GM12892 (cell line): ENCODE results near the gene INPP4B.
A peak's percentile ranks its signal among the peaks of the same experiment; 100 is the strongest.

Experiments
- DNase-seq: peaks from one replicate; pipeline ENCODE4 v3.0.0; 2011; ENCODE audit not compliant: insufficient read length
- FAIRE-seq: peaks from 2 replicates; lab custom pipeline; 2011; peaks lifted over from hg19 to GRCh38; lab: Jason Lieb, UNC
- POLR2A ChIP-seq: IDR thresholded peaks from 2 replicates; pipeline ENCODE4 v1.6.1; 2011; ENCODE audit warnings: low read depth, low read length, control low read depth
- POLR2AphosphoS5 ChIP-seq: IDR thresholded peaks from 2 replicates; pipeline ENCODE4 v1.6.1; 2011; ENCODE audit warnings: low read depth, low read length, control low read depth
- TAF1 ChIP-seq: IDR thresholded peaks from 2 replicates; pipeline ENCODE4 v1.6.1; 2011; ENCODE audit warnings: low read depth, mild to moderate bottlenecking, control low read depth, low read length, borderline replicate concordance

The INPP4B gene

DNA sequence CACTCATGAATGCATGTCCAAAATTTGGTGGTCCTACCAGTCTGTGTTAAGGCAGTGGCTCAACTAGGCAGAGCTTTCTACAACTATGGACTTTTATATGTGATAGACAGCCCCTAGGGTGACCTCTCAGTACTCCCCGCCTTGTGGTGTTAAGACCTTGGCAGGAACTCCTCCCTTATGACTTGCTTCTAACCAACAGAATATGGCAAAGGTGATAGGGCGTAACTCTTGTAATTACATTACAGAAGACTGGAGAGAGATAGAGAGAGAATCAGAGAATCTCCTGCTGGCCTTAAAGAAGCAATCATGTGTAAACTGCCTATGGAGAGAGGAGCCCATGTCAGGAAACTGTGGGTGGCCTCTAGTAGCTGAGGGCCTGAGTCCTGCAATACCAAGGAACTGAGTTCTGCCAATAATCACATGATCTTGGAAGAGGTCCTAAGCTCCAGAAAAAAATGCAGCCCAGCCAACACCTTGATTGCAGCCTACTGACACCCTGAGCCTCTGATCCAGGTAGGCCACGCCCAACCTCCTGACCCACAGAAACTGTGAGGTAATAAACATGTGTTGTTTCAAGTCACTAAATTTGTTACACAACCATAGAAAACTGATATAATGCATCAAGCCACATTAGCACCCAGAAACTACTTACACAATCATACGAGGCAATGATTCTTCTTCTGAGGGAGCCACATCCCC, 68.9 kb downstream of the INPP4B start:
- no peak for TF ChIP-seq POLR2AphosphoS5
- TF ChIP-seq TAF1, result no peak
- no peak for DNase-seq
- FAIRE-seq, result no peak

DNA sequence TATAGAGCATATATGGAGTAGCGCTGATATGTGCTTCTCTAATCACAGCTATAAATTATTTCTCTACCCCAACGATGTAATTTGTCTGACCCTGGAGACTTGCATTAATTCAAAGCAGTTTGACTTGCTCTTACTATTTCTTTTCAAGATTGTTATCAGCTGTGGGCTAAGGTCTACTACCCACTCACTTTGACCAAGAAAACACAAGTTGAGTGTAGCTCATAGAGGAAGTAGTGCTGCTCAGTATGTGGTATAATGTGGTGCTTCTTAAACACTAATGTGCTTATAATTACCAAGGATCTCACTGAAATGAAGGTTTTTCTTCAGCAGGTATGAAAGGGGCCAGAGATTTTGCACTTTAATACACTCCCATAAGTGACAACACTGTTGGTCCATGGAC, 70.1 kb downstream of the INPP4B start:
- no peak for FAIRE-seq
- TF ChIP-seq TAF1 (no peak), POLR2A (no peak), POLR2AphosphoS5 (no peak)
- DNase-seq, result no peak

DNA sequence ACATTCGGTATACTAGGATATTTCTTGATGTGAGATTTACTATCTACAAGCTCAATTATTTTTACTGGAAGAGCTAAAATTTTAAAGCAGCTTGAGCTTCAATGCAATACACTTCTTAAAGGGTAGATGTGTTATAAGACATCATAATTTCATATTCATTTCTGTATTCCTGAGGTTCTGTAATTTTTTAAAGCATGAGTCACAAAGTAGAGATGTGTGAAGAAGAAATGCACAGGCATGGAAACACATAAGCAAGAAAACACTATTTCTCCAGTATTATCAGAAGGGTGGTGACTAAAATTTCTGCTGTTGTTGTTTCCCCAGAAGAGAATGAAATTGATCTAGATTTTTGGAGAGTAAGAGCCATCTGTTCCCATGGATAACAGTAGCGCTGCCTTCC, 72.6 kb downstream of the INPP4B start:
- TF ChIP-seq TAF1, result no peak
- TF ChIP-seq POLR2A, result no peak
- TF ChIP-seq POLR2AphosphoS5, result no peak
- FAIRE-seq, result no peak
- DNase-seq, result no peak

- FAIRE-seq (no peak), DNase-seq (no peak)
- TF ChIP-seq TAF1 (no peak), POLR2A (no peak), POLR2AphosphoS5 (no peak)
These were observed 83.8 kb downstream of the INPP4B start for GRCh38 chr4:142762280-142762679.

- FAIRE-seq (no peak), DNase-seq (no peak)
- no peak for TF ChIP-seq POLR2A
- no peak for TF ChIP-seq TAF1
- no peak for TF ChIP-seq POLR2AphosphoS5
These were observed 93.8 kb downstream of the INPP4B start for GRCh38 chr4:142752202-142752786.

DNA sequence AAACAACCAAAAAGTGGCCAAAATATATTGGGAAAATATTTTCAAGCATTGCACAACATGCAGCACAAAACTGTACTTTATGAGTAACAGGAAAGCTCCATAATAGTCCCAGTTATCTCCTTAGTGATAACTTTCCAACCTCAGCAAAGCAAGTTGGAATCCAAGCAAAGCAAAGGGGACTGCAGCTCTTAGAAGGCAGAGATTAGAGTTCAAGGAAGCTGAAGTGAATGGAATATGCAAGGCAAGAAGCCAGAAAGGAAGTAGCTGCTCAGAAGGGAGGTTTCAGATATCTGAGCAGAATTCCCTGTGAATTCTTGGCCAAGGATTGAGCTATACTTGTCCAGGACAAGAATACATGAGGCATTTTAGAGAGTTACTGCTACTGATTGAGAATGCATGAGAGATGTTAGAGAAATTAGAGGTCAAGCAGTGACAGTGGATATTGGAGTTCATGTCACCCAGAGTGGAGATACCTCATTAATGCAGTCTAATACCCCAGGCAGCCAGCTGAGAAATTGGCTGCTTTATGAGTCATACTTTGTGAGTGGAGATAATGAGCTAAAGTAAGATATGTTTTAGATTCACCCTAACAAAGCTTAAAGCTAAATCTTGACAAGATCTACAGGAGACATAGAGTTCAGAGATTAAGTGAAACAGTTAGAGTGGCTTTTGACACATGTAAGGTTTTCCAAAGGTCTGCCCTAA, 102.8 kb downstream of the INPP4B start:
- DNase-seq (no peak), FAIRE-seq (no peak)
- TF ChIP-seq TAF1 (no peak), POLR2A (no peak), POLR2AphosphoS5 (no peak)

- no peak for TF ChIP-seq POLR2AphosphoS5
- TF ChIP-seq POLR2A, result no peak
- TF ChIP-seq TAF1, result no peak
- DNase-seq (no peak), FAIRE-seq (no peak)
These were observed 104.1 kb downstream of the INPP4B start for GRCh38 chr4:142741995-142742394.

DNA sequence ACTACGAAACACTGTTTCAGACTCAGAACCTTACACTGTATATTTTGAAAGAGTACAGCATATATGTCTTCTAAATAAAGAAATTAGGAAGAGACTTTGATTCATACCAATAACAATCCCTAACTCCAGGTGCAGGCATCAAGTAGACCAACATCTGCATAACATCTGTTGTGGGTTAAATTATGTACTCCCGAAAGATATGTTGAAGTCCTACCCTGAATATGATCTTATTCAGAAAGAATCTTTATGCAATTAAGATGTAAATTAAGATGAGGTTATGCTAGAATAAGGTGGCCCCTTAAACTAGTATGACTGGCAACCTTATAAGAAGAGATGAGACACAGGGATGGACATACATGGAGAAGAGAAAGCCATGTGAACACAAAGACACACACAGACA, 117.9 kb downstream of the INPP4B start:
- TF ChIP-seq POLR2AphosphoS5, result no peak
- TF ChIP-seq POLR2A, result no peak
- TF ChIP-seq TAF1, result no peak
- no peak for FAIRE-seq
- no peak for DNase-seq

DNA sequence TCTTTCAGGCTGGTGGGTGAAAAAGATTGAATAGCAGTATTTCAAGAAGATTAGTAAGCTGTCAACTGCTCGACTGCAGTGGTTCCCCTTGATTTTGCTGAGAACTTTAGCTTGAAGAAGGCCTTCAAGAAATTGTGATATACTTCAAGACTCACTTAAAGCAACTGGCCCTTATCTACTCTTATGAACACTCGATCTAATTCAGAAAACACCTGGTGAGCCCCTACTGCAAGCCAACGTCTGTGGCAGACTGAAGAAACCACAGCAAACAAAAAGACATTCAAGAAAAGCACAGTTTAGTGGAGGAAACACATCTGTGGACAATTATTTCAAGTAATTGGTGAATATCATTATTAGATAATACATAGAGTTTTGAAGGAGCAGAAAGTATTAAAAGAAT, 119.0 kb downstream of the INPP4B start:
- TF ChIP-seq TAF1, result no peak
- TF ChIP-seq POLR2A, result no peak
- TF ChIP-seq POLR2AphosphoS5, result no peak
- FAIRE-seq (no peak), DNase-seq (no peak)

DNA sequence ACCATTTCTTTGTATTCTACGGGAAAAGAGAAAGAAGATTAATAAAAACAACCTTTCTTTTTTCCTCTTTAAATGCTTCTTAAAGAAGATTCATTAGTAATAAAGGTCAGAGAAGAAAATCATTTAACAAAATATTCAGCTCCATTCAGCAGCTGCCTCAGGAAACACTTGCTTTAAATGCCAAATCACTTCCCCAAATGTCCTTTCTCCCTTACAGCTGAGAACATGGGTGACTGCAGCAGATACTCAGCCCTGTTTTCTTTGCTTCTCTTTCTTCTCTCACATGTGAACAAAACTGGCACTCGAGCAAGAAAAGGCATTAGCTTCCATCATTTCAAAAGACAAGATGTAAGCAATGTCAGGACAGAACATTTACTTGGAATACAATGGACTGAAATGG, 120.2 kb downstream of the INPP4B start:
- DNase-seq (no peak), FAIRE-seq (no peak)
- TF ChIP-seq POLR2A (no peak), TAF1 (no peak), POLR2AphosphoS5 (no peak)

- DNase-seq (no peak), FAIRE-seq (no peak)
- TF ChIP-seq POLR2AphosphoS5 (no peak), POLR2A (no peak), TAF1 (no peak)
These were observed 124.9 kb downstream of the INPP4B start for GRCh38 chr4:142721187-142721586.

GRCh38 chr4:142719854-142720541, 126.1 kb downstream of the INPP4B start:
- DNase-seq, result peak; percentile 1
- no peak for FAIRE-seq
- TF ChIP-seq TAF1 (no peak), POLR2A (no peak), POLR2AphosphoS5 (no peak)
